ENCODE measurements around the gene NAIF1.

NAIF1 gene

GRCh38 chr9:128102861-128103588, 35.9 kb upstream of the NAIF1 start:
- DNase-seq (ENCODE audit: low read depth in 4 of 4, low spot score in 1 of 4), result no peak

GRCh38 chr9:128102196-128102595, 35.1 kb upstream of the NAIF1 start:
- DNase-seq (ENCODE audit: low read depth in 4 of 4, low spot score in 1 of 4), result no peak

GRCh38 chr9:128101690-128102089, 34.6 kb upstream of the NAIF1 start:
- no peak for DNase-seq (ENCODE audit: low read depth in 4 of 4, low spot score in 1 of 4)

- DNase-seq (ENCODE audit: low read depth in 4 of 4, low spot score in 1 of 4), result no peak
Measured at GRCh38 chr9:128101231-128101661, 34.1 kb upstream of the NAIF1 start.

GRCh38 chr9:128100581-128100980, 33.5 kb upstream of the NAIF1 start:
- no peak for DNase-seq (ENCODE audit: low read depth in 4 of 4, low spot score in 1 of 4)

- DNase-seq (ENCODE audit: low read depth in 4 of 4, low spot score in 1 of 4), result no peak
Measured at GRCh38 chr9:128099932-128100491, 32.9 kb upstream of the NAIF1 start.

- DNase-seq (ENCODE audit: low read depth in 4 of 4, low spot score in 1 of 4), result no peak
Measured at GRCh38 chr9:128099231-128099931, 32.3 kb upstream of the NAIF1 start.

GRCh38 chr9:128098297-128099230, 31.4 kb upstream of the NAIF1 start:
- peak in 3 of 4 experiments; percentile 47 to 55 (median 47) for DNase-seq (ENCODE audit: low read depth in 4 of 4, low spot score in 1 of 4)

GRCh38 chr9:128097543-128098296, 30.6 kb upstream of the NAIF1 start:
- DNase-seq (ENCODE audit: low read depth in 4 of 4, low spot score in 1 of 4), result no peak

GRCh38 chr9:128096616-128097536, 29.8 kb upstream of the NAIF1 start:
- no peak for DNase-seq (ENCODE audit: low read depth in 4 of 4, low spot score in 1 of 4)

- DNase-seq (ENCODE audit: low read depth in 4 of 4, low spot score in 1 of 4), result no peak
Measured at GRCh38 chr9:128094950-128095544, 27.9 kb upstream of the NAIF1 start.

GRCh38 chr9:128094166-128094949, 27.2 kb upstream of the NAIF1 start:
- DNase-seq (ENCODE audit: low read depth in 4 of 4, low spot score in 1 of 4), result peak; percentile 50 to 81 (median 69)

- DNase-seq (ENCODE audit: low read depth in 4 of 4, low spot score in 1 of 4), result no peak
Measured at GRCh38 chr9:128093011-128093410, 25.9 kb upstream of the NAIF1 start.

GRCh38 chr9:128092199-128092977, 25.3 kb upstream of the NAIF1 start:
- DNase-seq (ENCODE audit: low read depth in 4 of 4, low spot score in 1 of 4), result no peak

- DNase-seq (ENCODE audit: low read depth in 4 of 4, low spot score in 1 of 4), result no peak
Measured at GRCh38 chr9:128091571-128091970, 24.5 kb upstream of the NAIF1 start.

GRCh38 chr9:128091144-128091543, 24.0 kb upstream of the NAIF1 start:
- DNase-seq (ENCODE audit: low read depth in 4 of 4, low spot score in 1 of 4), result no peak

GRCh38 chr9:128089299-128089698, 22.2 kb upstream of the NAIF1 start:
- DNase-seq (ENCODE audit: low read depth in 4 of 4, low spot score in 1 of 4), result no peak

Measured in stimulated activated CD4-positive, alpha-beta T cell treated with anti-CD3 and anti-CD28 coated beads, Interleukin-1b, Interleukin-23, amount 100 ng/mL, for 24 hours (primary cell).